GM21528 (cell line): ENCODE results near the gene C1orf52.

ENCODE experiments used
- ATAC-seq: cut with Tn5 transposase; IDR thresholded peaks from one replicate; pipeline ENCODE4 v1.9.1; 2021; ENCODE audit warnings: mild to moderate bottlenecking, moderate library complexity; ENCODE audit not compliant: unreplicated experiment, low FRiP score

C1orf52 gene

GRCh38 chr1:85237613-85238012 lies 21.8 kb downstream of the C1orf52 start:
- no peak for ATAC-seq

DNA sequence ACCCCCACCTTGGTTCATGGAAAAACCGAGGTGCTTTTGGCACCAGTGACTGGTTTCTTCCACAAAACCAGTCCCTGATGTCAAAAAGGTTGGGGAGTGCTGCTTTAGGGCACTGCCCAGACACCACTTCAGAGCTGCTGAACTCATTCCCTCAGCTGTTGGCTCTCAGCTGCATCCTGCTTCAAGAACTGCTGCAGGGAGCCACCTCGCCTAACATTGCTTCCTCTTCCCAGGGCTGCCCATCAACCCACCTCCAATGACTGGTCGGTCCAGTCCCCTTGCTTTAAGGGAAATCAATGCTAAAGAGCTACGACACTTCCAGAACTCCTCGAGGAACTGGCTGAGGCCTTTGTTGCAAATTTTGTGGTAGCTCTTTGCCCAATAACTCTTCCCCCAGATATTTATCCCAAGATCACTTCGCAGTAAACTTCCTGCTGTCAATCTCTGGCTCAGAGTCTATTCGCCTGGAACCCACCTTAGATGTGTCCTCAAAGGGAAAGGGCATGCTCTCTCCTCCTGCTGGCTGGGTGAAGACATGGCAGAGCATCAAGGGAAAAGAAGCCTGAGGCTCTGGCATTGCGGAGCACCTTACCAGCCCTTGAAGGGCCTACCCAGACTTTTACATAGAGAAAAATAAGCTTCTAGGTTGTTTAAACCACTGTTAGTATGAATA lies 29.0 kb downstream of the C1orf52 start:
- no peak for ATAC-seq

DNA sequence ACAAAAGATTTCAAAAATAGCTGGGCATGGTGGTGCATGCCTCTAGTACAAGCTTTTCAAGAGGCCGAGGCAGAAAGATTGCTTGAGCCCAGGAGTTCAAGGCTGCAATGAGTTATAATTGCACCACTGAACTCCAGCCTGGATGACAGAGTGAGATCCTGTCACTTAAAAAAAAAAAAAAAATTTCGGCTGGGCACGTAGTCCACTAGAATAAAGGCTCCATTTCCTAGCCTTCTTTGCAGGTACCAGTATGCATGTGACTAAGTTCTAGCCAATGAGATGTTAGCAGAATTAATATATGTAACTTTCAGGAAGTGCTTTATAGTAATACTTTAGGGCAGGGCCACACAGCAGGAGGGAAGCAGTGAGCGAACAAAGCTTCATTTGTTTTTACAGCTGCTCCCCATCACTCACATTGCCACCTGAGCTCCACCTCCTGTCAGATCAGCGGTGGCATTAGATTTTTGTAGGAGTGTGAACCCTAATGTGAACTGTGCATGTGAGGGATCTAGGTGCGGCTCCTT lies 29.8 kb downstream of the C1orf52 start:
- ATAC-seq, result no peak

- ATAC-seq, result no peak
Observed at GRCh38 chr1:85228972-85229371, 30.5 kb downstream of the C1orf52 start.

GRCh38 chr1:85225624-85226380 lies 33.7 kb downstream of the C1orf52 start:
- no peak for ATAC-seq

DNA sequence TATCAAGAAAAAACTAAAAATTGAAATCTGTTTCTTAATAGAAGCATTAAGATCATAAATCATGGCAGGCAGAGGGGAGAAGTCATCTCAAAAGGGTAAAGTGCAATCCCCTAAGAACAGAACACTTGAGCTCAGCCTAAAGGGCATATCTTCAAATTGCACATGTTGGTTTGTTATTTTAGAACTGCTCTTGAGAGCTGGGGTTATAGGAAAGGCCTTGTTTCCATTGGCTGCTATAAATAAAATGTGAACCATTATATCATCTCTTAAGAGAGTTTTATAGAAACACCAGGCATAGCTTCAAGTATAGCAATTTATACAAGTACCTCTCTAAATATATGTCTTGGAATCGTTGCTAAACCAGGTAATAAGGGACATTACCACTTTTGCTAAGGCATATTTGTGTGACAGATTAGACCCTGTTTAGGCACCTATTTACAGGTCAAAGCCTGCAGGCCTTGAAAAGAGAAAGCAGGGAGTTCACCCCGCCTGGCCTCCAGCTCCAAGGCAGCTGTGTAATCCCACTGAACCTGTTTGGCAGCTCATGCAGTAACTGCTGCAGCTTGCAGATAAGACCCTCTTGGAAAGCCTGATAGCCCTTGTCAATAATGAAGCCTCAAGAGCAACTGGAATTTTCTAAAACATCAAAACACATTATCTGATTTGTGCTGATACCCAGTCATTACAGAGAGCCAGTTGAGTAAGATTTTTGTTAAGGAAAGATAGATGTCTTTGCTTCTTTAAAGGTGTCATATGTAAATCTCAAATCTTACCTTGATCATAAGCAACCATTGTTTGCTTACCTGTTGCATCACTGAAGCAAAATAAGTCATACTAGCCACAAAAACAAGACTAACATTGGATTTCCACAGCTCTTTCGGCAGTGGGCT lies 34.5 kb downstream of the C1orf52 start:
- no peak for ATAC-seq

GRCh38 chr1:85224295-85224694 lies 35.2 kb downstream of the C1orf52 start:
- no peak for ATAC-seq

GRCh38 chr1:85223334-85223733 lies 36.1 kb downstream of the C1orf52 start:
- no peak for ATAC-seq

DNA sequence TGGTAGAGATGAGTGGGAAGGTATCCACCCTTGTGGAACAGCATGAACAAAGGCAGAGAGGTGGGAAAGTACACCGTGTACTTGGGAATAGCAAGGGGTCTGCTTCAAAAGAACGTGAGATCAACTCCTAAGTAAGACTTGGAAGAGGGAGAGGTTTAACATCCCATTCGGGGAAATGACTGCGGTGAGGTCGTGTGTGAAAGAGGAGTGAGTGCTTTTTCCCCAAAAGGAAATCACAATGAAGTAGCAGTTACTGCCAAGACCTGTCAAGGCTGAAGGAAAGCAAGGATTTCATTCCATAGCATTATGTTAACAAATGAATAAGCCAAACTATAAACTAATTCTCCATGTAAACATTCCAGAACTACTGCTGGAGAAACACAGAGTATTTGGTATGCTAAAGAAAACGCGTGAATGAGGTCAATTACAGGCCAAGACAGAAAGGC lies 38.7 kb downstream of the C1orf52 start:
- no peak for ATAC-seq

- no peak for ATAC-seq
Observed at GRCh38 chr1:85219853-85220610, 39.4 kb downstream of the C1orf52 start.

- ATAC-seq, result no peak
Observed at GRCh38 chr1:85216697-85217096, 42.8 kb downstream of the C1orf52 start.

GRCh38 chr1:85214654-85215053 lies 44.8 kb downstream of the C1orf52 start:
- no peak for ATAC-seq

GRCh38 chr1:85208488-85208887 lies 51.0 kb downstream of the C1orf52 start:
- ATAC-seq, result no peak

- no peak for ATAC-seq
Observed at GRCh38 chr1:85203573-85204171, 55.8 kb downstream of the C1orf52 start.

- no peak for ATAC-seq
Observed at GRCh38 chr1:85202864-85203255, 56.6 kb downstream of the C1orf52 start.

DNA sequence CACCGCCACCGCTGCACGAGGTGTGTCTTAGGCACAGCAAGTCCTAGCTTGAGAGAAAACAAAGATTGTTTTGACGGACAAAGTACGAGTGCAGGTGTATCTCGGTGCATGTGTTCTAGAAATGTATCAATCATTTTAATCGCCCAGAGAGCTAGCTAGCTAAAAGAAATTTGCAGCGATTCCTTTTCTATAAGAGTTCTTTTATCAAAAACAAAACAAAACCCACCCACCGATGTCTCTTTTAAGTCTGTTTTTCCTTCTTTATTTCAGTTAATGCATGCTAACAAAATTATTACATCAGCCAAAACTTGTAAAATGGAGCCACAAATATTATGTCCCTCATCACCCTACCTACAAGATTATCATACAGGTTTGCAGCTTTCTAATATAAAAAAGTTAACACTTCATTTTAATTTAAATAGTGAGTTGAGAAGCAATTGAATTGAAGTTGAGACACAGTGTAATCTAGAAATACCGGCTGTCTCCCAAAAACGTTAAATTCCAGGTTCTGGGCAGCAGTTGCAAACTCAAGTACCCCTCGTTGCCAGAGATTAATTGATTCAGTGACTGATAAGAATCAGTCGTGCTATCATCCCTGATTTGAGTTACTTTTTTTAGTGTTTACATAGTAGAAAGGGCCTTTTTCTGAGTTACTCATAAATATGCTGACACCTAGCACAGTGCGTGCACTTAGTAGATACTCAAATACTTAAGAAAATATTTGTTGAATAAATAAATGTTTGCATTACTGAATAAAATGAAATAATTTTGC lies 57.2 kb downstream of the C1orf52 start:
- peak; percentile 7 for ATAC-seq

DNA sequence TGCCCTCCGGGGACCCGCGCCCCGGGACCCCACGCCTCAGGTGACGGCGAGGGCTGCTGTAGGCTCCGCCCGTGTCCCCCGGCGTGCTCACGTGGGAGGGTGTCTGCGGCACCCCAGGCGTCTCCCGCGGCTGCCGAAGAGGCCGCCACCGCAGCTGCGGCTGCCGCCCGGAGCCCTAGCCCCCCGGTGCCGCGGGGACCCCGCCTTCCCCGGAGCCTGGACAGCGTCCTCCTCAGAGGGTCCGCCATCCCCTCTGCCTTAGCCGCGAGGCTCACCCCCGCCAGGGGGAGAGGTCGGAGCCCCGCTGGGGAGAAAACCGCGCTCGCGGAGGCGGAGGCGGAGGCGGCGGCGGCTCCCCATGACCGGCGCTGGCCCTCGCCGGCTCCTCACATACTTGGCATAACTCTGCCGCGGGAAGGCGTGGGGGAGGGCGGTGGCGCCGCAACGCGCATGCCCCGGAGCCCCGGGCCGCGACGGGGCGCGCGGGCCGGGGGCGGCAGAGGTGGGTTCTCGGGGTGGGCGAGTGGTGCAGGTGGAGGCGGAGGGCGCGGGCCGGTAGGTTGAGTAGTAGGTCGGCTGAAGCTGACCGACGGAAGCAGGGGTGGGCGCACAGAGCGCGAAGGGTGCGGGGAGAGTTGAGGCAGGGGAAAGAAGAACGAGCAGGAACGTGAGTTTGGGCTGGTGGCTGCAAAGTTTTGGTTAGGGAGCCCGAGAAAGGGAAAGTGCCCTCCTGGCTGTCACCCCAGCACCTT lies 57.9 kb downstream of the C1orf52 start:
- ATAC-seq, result peak; percentile 64
